NT2/D1 (cell line): Measurements from ENCODE around the gene NUDCD3.

ENCODE experiments used
- YY1 ChIP-seq: IDR thresholded peaks from 2 replicates; pipeline ENCODE4 v1.6.1; 2011; ENCODE audit not compliant: insufficient read length, insufficient read depth
- ZNF274 ChIP-seq: IDR thresholded peaks from 2 replicates; pipeline ENCODE4 v1.6.1; 2011; ENCODE audit warnings: mild to moderate bottlenecking, low read depth, low read length

DNA sequence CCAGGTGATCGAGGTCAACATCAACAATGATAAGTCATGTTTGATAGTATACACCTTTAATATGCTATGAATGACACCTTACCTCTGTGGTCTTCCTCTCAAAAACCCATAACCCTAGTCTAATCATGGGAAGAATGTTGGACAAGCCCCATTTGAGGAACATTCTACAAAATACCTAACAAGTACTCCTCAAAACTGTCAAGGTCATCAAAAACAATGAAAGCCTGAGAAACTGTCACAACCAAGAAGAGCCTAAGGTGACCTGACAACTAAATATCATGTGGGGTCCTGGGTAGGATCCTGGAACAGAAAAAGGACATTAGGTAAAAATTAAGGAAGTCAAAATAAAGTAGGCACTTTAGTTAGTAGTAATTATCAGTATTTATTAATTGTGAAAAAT, 5.9 kb upstream of the NUDCD3 start:
- TF ChIP-seq YY1 (no peak), ZNF274 (no peak)
